ENCODE data around the gene OVOL3.

DNA sequence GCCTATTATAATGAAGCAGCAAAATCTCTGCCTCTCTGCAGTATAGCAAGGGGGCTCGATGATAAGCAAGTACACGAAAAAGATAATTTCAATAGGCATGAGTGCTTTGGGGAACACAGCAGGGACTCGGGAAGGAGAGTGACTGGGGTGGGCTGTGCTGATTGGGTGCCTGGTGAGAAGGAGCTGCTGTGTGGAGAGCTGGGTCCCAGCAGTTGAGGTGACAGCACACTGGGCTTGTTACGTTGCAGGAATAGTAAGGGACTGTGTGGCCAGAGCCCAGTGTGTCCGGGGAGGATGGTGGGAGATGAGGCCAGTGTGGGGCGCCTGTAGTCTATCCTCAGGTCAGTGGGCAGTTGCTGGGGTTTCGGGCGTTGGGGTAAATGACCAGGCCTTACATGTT is 38.9 kb upstream of the OVOL3 start:
- TF ChIP-seq CTCF (IDR thresholded peaks at IDR 0.05), result no peak
- TF ChIP-seq POLR2A (IDR thresholded peaks at IDR 0.05), result no peak
